Caco-2 (cell line): Measurements from ENCODE around the gene CCR8. TPM values are rescaled to one million over a fixed set of nuclear protein-coding genes. Genes with fewer than 3 reads are reported as not detected.

Experiments
- BruUV-seq: library from RNA; stranded (reverse); fragments of 400-500 nt; replicated peaks from 2 replicates; lab custom pipeline; 2021; lab: Mats Ljungman, UMichigan
- CTCF ChIA-PET: fragments of 300-600 bp; sonication (Branson Sonifier 250); formaldehyde crosslinking; loops from one replicate; lab custom pipeline; 2022; ENCODE audit warnings: antibody characterized with exemption; lab: Charles Lee
- POLR2A ChIA-PET: fragments of 300-600 bp; sonication (Branson Sonifier 250); formaldehyde crosslinking; loops from one replicate; lab custom pipeline; 2022; ENCODE audit warnings: antibody characterized with exemption; lab: Charles Lee
- DNase-seq, 2 experiments: peaks; one replicate each; pipeline versions ENCODE4 v3.0.0 to v3.0.0-alpha.2; 2020 to 2022
- H3K27me3 ChIP-seq: replicated peaks from 2 replicates; pipeline ENCODE4 v1.6.0; 2011; ENCODE audit warnings: low read length; ENCODE audit not compliant: control insufficient read depth, insufficient read depth
- H3K36me3 ChIP-seq: 2 replicates; pipeline ENCODE4 v1.5.1; 2011; ENCODE audit warnings: low read length; ENCODE audit not compliant: control insufficient read depth, insufficient read depth
- H3K4me1 ChIP-seq: fragments of 250-450 bp; sonication (Bioruptor Pico); 2 replicates; pipeline ENCODE4 v1.5.1; 2020; ENCODE audit warnings: mild to moderate bottlenecking
- H3K4me3 ChIP-seq: 2 replicates; pipeline ENCODE4 v1.5.1; 2011; ENCODE audit warnings: low read depth, mild to moderate bottlenecking, control low read depth, low read length
- H3K9me3 ChIP-seq: fragments of 250-450 bp; sonication (Bioruptor Pico); 2 replicates; pipeline ENCODE4 v1.5.1; 2020; ENCODE audit warnings: mild to moderate bottlenecking, moderate library complexity
- H3K27ac Mint-ChIP-seq: one replicate; pipeline ENCODE4 v1.8.0; 2022; ENCODE audit warnings: mixed read lengths; ENCODE audit not compliant: unreplicated experiment
- H3K27me3 Mint-ChIP-seq: one replicate; pipeline ENCODE4 v1.8.0; 2022; ENCODE audit warnings: mixed read lengths; ENCODE audit not compliant: insufficient read depth, unreplicated experiment
- H3K36me3 Mint-ChIP-seq: one replicate; pipeline ENCODE4 v1.8.0; 2022; ENCODE audit warnings: mild to moderate bottlenecking, mixed read lengths; ENCODE audit not compliant: insufficient read depth, unreplicated experiment
- H3K4me1 Mint-ChIP-seq: one replicate; pipeline ENCODE4 v1.8.0; 2022; ENCODE audit warnings: low read depth, mixed read lengths; ENCODE audit not compliant: unreplicated experiment
- H3K4me3 Mint-ChIP-seq: one replicate; pipeline ENCODE4 v1.8.0; 2022; ENCODE audit warnings: mild to moderate bottlenecking, moderate library complexity, mixed read lengths; ENCODE audit not compliant: unreplicated experiment
- H3K9me3 Mint-ChIP-seq: one replicate; pipeline ENCODE4 v1.8.0; 2022; ENCODE audit warnings: mixed read lengths; ENCODE audit not compliant: unreplicated experiment
- intact Hi-C: fragments of 100-400 bp; cut with micrococcal nuclease; formaldehyde crosslinking; loops from one replicate; pipeline ENCODE4 v1.10.0; 2022; ENCODE audit not compliant: unreplicated experiment
- total RNA-seq: library from RNA; stranded (reverse); gene quantifications from 2 replicates; pipeline ENCODE4 v1.2.3, GENCODE V29; 2022
- TF ChIP-seq, protein P1 (sequence below), 2 experiments: fragments of 200-600 bp in 1 of 2; IDR thresholded peaks; 1 replicate in 1 of 2; 2 replicates in 1 of 2; pipeline versions ENCODE4 v1.5.1 to v1.8.0; 2011 to 2022; ENCODE audit warnings: antibody characterized with exemption in 1 of 2, control low read depth in 1 of 2, inconsistent platforms in 1 of 2, low read depth in 1 of 2, low read length in 1 of 2, mild to moderate bottlenecking in 1 of 2, moderate library complexity in 1 of 2; ENCODE audit not compliant: insufficient read depth in 1 of 2, severe bottlenecking in 1 of 2, unreplicated experiment in 1 of 2

Gene CCR8
- total RNA-seq, 1 experiment from 2014 or later = not detected

DNA sequence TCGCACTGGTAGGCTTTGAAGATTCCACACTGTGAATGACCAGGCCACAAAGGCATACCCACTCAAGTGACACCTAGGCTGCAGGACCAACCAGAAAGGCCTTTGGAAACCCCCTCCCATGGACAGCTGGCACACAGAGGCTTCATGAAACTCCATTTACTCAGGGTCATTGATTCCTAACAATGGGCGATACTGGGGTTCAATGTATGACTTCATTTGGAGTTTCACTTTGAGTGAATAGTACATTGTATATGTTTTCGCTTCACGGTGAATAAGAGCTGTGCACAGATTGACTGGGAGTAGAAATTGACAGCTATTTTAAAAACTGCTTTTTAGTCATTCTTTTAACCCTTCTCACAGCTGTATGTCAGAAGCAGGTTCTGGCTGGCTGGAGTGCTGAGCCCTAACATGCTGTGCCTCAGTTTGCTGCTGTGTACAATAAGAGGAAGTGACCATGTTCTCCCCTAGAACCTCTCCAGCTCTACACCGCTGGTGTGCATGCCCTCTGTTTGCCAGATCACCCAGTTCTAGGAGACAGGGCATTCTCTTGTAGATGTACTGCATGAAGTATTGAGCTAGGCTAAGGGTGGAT, 34.2 kb upstream of the CCR8 start:
- H3K27ac Mint-ChIP-seq = no peak overlapping the region
- peaks cover 3% of the 10 kb centered on the region for H3K27me3 Mint-ChIP-seq
- H3K4me1 Mint-ChIP-seq = peaks cover 12% of the 10 kb centered on the region
- BruUV-seq = no TSS peak
- Histone ChIP-seq H3K36me3 (no peaks in the 10 kb centered on the region), H3K4me3 (no peak overlapping the region), H3K4me1 (peaks cover 14% of the 10 kb centered on the region), H3K9me3 (peaks cover 11% of the 10 kb centered on the region), H3K27me3 (no peaks in the 10 kb centered on the region)
- intact Hi-C loops = no loop called here
- no peak for DNase-seq
- ChIA-PET CTCF (no interaction called here), POLR2A (no interaction called here)
- TF ChIP-seq, protein P1, sequence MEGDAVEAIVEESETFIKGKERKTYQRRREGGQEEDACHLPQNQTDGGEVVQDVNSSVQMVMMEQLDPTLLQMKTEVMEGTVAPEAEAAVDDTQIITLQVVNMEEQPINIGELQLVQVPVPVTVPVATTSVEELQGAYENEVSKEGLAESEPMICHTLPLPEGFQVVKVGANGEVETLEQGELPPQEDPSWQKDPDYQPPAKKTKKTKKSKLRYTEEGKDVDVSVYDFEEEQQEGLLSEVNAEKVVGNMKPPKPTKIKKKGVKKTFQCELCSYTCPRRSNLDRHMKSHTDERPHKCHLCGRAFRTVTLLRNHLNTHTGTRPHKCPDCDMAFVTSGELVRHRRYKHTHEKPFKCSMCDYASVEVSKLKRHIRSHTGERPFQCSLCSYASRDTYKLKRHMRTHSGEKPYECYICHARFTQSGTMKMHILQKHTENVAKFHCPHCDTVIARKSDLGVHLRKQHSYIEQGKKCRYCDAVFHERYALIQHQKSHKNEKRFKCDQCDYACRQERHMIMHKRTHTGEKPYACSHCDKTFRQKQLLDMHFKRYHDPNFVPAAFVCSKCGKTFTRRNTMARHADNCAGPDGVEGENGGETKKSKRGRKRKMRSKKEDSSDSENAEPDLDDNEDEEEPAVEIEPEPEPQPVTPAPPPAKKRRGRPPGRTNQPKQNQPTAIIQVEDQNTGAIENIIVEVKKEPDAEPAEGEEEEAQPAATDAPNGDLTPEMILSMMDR (IDR thresholded peaks at IDR 0.05; ENCODE audit: insufficient read depth in 1 of 2, low read depth in 1 of 2, low read length in 1 of 2, severe bottlenecking in 1 of 2, unreplicated experiment in 1 of 2) = no peak
- H3K4me3 Mint-ChIP-seq = no peak overlapping the region
- H3K9me3 Mint-ChIP-seq = peaks cover 17% of the 10 kb centered on the region
- H3K36me3 Mint-ChIP-seq = no peaks in the 10 kb centered on the region

DNA sequence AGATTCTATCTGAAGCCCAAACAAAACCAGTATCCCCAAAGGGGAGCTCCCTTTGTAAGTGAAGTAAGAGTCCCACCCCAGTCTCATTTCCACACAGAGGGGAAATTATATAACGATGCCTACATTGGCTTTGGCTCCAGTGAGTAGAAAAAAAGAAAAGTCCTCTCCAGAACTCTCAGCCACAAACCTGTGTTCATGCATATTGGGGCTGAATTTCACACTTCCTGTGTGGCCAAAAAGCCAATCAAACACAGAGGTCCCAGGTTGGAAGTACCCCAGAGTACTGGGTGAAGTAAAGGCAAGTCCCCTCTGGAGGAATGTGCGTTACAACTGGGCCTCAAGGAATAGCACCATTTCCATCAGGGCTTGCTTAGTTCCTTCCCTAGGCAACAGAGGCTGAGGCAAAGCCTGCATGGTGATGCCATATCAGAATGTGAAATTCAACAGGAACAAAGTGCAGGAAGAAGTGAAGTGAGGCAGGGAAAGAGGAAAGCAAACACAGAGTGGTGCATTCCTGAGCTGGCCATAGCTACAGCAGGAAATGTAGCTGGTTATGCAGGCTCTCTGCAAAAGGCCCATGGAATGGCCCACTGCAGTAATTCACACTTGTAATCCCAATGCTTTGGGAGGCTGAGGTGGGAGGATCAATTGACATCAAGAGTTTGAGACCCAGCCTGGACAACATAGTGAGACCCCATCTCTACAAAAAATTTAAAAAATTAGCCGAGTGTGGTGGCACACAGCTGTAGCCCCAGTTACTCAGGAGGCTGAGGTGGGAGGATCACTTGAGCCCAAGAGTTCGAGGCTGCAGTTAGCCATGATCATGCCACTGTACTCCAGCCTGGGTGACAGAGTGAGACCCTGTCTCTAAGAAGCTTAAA, 33.1 kb upstream of the CCR8 start:
- H3K9me3 Mint-ChIP-seq = peaks cover 18% of the 10 kb centered on the region
- CTCF ChIA-PET = interaction anchor here (0.7 kb wide), 2 partner anchors 8 to 101 kb away, joined by 3 to 5 read pairs; no protein-coding TSS in a partner anchor
- Histone ChIP-seq H3K4me3 (no peak overlapping the region), H3K4me1 (peaks cover 3% of the 10 kb centered on the region), H3K9me3 (peaks cover 11% of the 10 kb centered on the region), H3K27me3 (no peaks in the 10 kb centered on the region), H3K36me3 (no peaks in the 10 kb centered on the region)
- no peak overlapping the region for H3K27ac Mint-ChIP-seq
- peaks cover 6% of the 10 kb centered on the region for H3K4me1 Mint-ChIP-seq
- H3K4me3 Mint-ChIP-seq = no peak overlapping the region
- no peak for DNase-seq
- POLR2A ChIA-PET = no interaction called here
- intact Hi-C loops = no loop called here
- TF ChIP-seq, protein P1 (IDR thresholded peaks at IDR 0.05; ENCODE audit: insufficient read depth in 1 of 2, low read depth in 1 of 2, low read length in 1 of 2, severe bottlenecking in 1 of 2, unreplicated experiment in 1 of 2) = no peak
- peaks cover 3% of the 10 kb centered on the region for H3K27me3 Mint-ChIP-seq
- BruUV-seq = no TSS peak
- H3K36me3 Mint-ChIP-seq = no peaks in the 10 kb centered on the region

DNA sequence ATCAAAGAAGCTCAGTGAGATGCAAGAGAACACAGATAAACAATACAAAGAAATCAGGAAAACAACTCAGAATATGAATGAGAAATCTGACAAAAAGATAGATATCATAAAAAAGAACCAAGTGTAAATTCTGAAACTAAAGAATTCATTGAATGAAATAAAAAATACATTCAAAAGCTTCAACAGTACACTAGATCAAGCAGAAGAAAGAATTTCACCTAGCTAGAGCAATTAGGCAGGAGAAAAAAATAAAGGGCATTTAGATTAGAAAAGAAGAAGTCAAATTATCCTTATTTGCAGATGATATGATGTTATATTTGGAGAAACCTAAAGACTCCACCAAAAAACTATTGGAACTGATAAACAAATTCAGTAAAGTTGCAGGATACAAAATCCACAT, 30.2 kb upstream of the CCR8 start:
- Mint-ChIP-seq H3K27ac (no peak overlapping the region), H3K27me3 (peaks cover 6% of the 10 kb centered on the region), H3K36me3 (peaks cover 6% of the 10 kb centered on the region), H3K4me1 (no peaks in the 10 kb centered on the region), H3K4me3 (no peak overlapping the region), H3K9me3 (peaks cover 32% of the 10 kb centered on the region)
- no TSS peak for BruUV-seq
- TF ChIP-seq, protein P1 (IDR thresholded peaks at IDR 0.05; ENCODE audit: insufficient read depth in 1 of 2, low read depth in 1 of 2, low read length in 1 of 2, severe bottlenecking in 1 of 2, unreplicated experiment in 1 of 2) = no peak
- intact Hi-C loops = no loop called here
- CTCF ChIA-PET = no interaction called here
- POLR2A ChIA-PET = no interaction called here
- peaks cover 23% of the 10 kb centered on the region for H3K9me3 ChIP-seq
- no peak for DNase-seq
- no peaks in the 10 kb centered on the region for H3K4me1 ChIP-seq
- no peaks in the 10 kb centered on the region for H3K27me3 ChIP-seq
- no peak overlapping the region for H3K4me3 ChIP-seq
- no peaks in the 10 kb centered on the region for H3K36me3 ChIP-seq
